Urinary bladder (tissue), 4 donors: ENCODE results near the gene KRTAP2-4. TPM values are rescaled to one million over a fixed set of nuclear protein-coding genes. Genes with fewer than 3 reads are reported as not detected.
"Not testable (repeated sequence)": the region's sequence is repeated elsewhere in the genome, so short reads cannot be mapped to it uniquely, and the experiment has no call there.

ENCODE experiments used
- DNase-seq: peaks from one replicate; pipeline ENCODE4 v3.0.0-alpha.2; 2015; ENCODE audit errors: extremely low spot score
- H3K27ac ChIP-seq: one replicate; pipeline ENCODE4 v1.5.1; 2013; ENCODE audit warnings: low read depth, mild to moderate bottlenecking, moderate library complexity
- H3K36me3 ChIP-seq: one replicate; pipeline ENCODE4 v1.6.1; 2013; ENCODE audit warnings: mild to moderate bottlenecking, moderate library complexity; ENCODE audit not compliant: insufficient read depth
- H3K4me1 ChIP-seq: one replicate; pipeline ENCODE4 v1.6.1; 2013; ENCODE audit warnings: mild to moderate bottlenecking, moderate library complexity; ENCODE audit not compliant: insufficient read depth
- H3K4me3 ChIP-seq: one replicate; pipeline ENCODE4 v1.5.1; 2013; ENCODE audit warnings: low read depth, low read length
- WGBS: extraction: QIAGEN DNeasy Blood & Tissue Kit; methylation state at CpG from one replicate; pipeline ENCODE4 v1.1.7; 2013; 5-methylcytosine and 5-hydroxymethylcytosine counted together
- polyA plus RNA-seq: library from polyadenylated mRNA; stranded (reverse); fragments of 200-250 nt; gene quantifications from one replicate; pipeline ENCODE4 v1.2.3, GENCODE V29; 2013
- total RNA-seq: library from RNA; depleted of rRNA; stranded (reverse); fragments of >200 nt; gene quantifications from one replicate; pipeline ENCODE4 v1.2.3, GENCODE V29; 2014
- donor health status: healthy with polysubstance abuse.
- donor health status: healthy.

KRTAP2-4 gene
- total and polyA plus RNA-seq, 2 donors: not detected

GRCh38 chr17:41088760-41089352 lies 23.2 kb upstream of the KRTAP2-4 start:
- DNase-seq, H3K4me1 ChIP-seq, H3K4me3 ChIP-seq, H3K27ac ChIP-seq, H3K36me3 ChIP-seq: not testable (repeated sequence)
- WGBS: 70% methylated on average over 4 of the region's 4 CpGs

- H3K36me3 ChIP-seq, H3K4me1 ChIP-seq, H3K4me3 ChIP-seq, DNase-seq, H3K27ac ChIP-seq: not testable (repeated sequence)
- 75% methylated on average over 14 of the region's 14 CpGs for WGBS
Observed at GRCh38 chr17:41084100-41084856, 18.6 kb upstream of the KRTAP2-4 start, which contains the start of gene KRTAP4-7. Gene KRTAP4-7 (plus strand): TSS chr17:41084150. CDS start chr17:41084207, 57 bp downstream.

- not testable (repeated sequence) for H3K36me3 ChIP-seq, H3K4me1 ChIP-seq, H3K27ac ChIP-seq, H3K4me3 ChIP-seq, DNase-seq
- 69% methylated on average over 2 of the region's 2 CpGs for WGBS
Observed at GRCh38 chr17:41083427-41083826, 17.7 kb upstream of the KRTAP2-4 start.

- no peak overlapping the region for H3K4me3 ChIP-seq
- DNase-seq: no peak
- H3K27ac ChIP-seq: no peak overlapping the region
- no peaks in the 10 kb centered on the region for H3K4me1 ChIP-seq
- 56% methylated on average over 4 of the region's 4 CpGs for WGBS
- H3K36me3 ChIP-seq: no peaks in the 10 kb centered on the region
Observed at GRCh38 chr17:41082626-41083025, 16.9 kb upstream of the KRTAP2-4 start.

GRCh38 chr17:41076788-41077187 lies 11.1 kb upstream of the KRTAP2-4 start:
- DNase-seq: no peak
- Histone ChIP-seq H3K36me3 (no peaks in the 10 kb centered on the region), H3K4me1 (no peaks in the 10 kb centered on the region), H3K4me3 (no peak overlapping the region), H3K27ac (no peak overlapping the region)

GRCh38 chr17:41073676-41074075 lies 8.0 kb upstream of the KRTAP2-4 start:
- Histone ChIP-seq H3K36me3 (no peaks in the 10 kb centered on the region), H3K27ac (no peak overlapping the region), H3K4me3 (no peak overlapping the region), H3K4me1 (no peaks in the 10 kb centered on the region)
- DNase-seq: no peak
- 91% methylated on average over 2 of the region's 2 CpGs for WGBS

GRCh38 chr17:41071606-41072360 lies 6.1 kb upstream of the KRTAP2-4 start:
- H3K36me3 ChIP-seq: no peaks in the 10 kb centered on the region
- no peak overlapping the region for H3K4me3 ChIP-seq
- no peak for DNase-seq
- no peaks in the 10 kb centered on the region for H3K4me1 ChIP-seq
- H3K27ac ChIP-seq: no peak overlapping the region
- WGBS: 80% methylated on average over 5 of the region's 5 CpGs

GRCh38 chr17:41069031-41069430 lies 3.4 kb upstream of the KRTAP2-4 start:
- Histone ChIP-seq H3K4me3 (no peak overlapping the region), H3K4me1 (no peaks in the 10 kb centered on the region), H3K36me3 (no peaks in the 10 kb centered on the region), H3K27ac (no peak overlapping the region)
- no peak for DNase-seq
- WGBS: 77% methylated on average over 3 of the region's 3 CpGs

- H3K4me3 ChIP-seq: no peak overlapping the region
- DNase-seq: no peak
- H3K27ac ChIP-seq: no peak overlapping the region
- H3K4me1 ChIP-seq: no peaks in the 10 kb centered on the region
- H3K36me3 ChIP-seq: no peaks in the 10 kb centered on the region
Observed at GRCh38 chr17:41067281-41067680, 1.6 kb upstream of the KRTAP2-4 start.

- not testable (repeated sequence) for DNase-seq, H3K36me3 ChIP-seq, H3K27ac ChIP-seq, H3K4me1 ChIP-seq, H3K4me3 ChIP-seq
- WGBS: 69% methylated on average over 7 of the region's 16 CpGs
Observed at GRCh38 chr17:41065016-41065689, 526 bp downstream of the KRTAP2-4 start.

GRCh38 chr17:41064301-41064700 lies 1.4 kb downstream of the KRTAP2-4 start:
- 85% methylated on average over 1 of the region's 1 CpG for WGBS
- no peaks in the 10 kb centered on the region for H3K4me1 ChIP-seq

GRCh38 chr17:41063449-41063848 lies 2.2 kb downstream of the KRTAP2-4 start:
- Histone ChIP-seq H3K4me3 (no peak overlapping the region), H3K27ac (no peak overlapping the region)

More at GRCh38 chr17:41064301-41064700, 1.4 kb downstream of the KRTAP2-4 start:
- Histone ChIP-seq H3K36me3 (no peaks in the 10 kb centered on the region), H3K4me3 (no peak overlapping the region), H3K27ac (no peak overlapping the region)
- DNase-seq: no peak

GRCh38 chr17:41061964-41062363 lies 3.7 kb downstream of the KRTAP2-4 start:
- DNase-seq: no peak
- H3K36me3 ChIP-seq: no peaks in the 10 kb centered on the region
- no peak overlapping the region for H3K27ac ChIP-seq
- H3K4me1 ChIP-seq: no peaks in the 10 kb centered on the region
- 65% methylated on average over 1 of the region's 1 CpG for WGBS
- H3K4me3 ChIP-seq: no peak overlapping the region

More at GRCh38 chr17:41063449-41063848, 2.2 kb downstream of the KRTAP2-4 start:
- 71% methylated on average over 4 of the region's 4 CpGs for WGBS
- no peaks in the 10 kb centered on the region for H3K36me3 ChIP-seq
- H3K4me1 ChIP-seq: no peaks in the 10 kb centered on the region
- DNase-seq: no peak
